Brain pericyte (primary cell): ENCODE data around the gene MICOS13.

Experiments used
- DNase-seq: peaks from one replicate; pipeline ENCODE4 v3.0.0-alpha.2; 2012; ENCODE audit warnings: low read depth, low spot score

MICOS13 gene

DNA sequence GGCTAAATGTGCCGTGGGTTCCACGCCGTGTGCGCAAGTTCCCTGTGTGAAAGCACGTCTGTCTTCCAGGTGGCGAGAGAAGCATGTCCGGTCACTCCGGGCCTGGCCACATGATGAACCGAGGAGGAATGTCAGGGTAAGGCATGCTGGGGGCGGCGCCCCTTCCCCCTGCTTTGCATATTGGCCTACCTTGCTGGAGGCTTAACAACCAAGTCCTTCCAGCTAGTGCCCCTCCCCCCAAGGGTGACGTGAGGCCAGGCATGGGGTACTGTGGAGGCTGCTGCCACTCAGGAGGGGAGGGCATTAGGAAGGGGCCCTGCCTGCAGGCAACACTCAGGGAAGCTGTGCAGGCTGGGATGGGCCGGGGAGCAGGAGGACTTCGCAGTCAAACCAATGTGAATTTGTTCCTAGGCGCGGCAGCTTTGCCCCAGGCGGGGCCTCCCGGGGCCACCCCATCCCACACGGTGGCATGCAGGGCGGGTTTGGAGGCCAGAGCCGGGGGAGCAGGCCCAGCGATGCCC is 12.5 kb downstream of the MICOS13 start:
- no peak for DNase-seq

DNA sequence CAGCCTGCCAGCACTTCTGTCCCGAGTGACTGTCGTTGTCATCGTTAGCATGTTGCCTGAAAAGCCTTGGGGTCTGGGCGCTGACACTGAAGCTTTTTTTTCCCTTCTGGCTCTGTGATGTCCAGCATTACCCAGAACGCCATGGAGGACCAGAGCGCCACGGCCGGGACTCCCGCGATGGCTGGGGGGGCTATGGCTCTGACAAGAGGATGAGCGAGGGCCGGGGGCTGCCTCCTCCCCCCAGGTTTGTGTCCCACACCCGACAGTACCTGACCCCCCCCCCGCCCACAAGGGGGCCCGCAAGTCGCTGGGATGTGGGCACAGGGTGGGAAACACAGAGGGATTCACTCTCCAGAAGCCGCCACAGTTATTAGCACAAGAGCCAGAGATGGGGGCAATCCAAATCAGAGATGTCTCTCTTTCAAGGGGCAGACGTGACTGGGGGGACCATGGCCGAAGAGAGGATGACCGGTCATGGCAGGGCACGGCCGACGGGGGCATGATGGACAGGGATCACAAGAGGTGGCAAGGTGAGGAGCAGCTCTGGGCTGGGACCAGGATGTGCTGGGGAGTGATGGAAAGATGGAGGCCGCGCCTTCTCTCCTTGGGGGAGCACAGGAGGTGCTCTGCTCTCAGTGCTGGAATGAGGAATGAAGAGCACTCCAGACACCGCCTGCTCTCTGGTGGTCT is 13.2 kb downstream of the MICOS13 start:
- DNase-seq: no peak

DNA sequence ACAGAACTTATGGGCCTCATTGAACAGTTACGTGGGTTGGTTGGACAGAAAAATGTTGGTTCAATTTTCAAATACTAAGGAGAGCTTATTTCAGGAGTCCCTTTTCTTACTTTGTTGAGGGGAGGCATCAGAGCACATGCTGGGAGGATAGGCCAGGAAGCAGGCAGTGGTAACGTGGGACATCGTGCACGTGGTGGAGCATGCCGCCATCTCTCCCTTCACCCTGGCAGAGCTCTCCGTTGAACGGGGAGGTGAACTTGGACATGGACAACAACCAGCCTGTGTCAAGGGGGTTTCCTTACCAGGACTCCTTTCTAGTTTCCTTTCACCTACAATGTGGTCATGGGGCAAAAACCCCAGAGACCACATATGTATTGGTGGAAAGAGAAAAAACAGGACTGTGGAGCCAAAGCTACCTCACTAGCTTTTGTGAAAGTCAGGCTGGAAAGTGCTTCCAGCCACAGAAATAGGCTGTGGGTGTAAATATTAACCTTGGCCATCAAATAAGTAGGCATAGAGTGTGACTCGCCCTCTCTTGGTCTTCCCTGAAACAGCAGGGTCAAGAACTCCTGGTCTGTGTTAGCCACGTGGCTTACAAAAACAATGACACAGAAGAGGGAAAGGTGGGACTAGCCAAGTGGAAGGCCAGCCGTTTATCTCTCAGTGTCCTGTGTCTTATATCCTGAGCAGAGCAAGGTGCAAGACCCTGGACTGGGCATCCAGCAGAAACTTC is 14.4 kb downstream of the MICOS13 start:
- DNase-seq: no peak

DNA sequence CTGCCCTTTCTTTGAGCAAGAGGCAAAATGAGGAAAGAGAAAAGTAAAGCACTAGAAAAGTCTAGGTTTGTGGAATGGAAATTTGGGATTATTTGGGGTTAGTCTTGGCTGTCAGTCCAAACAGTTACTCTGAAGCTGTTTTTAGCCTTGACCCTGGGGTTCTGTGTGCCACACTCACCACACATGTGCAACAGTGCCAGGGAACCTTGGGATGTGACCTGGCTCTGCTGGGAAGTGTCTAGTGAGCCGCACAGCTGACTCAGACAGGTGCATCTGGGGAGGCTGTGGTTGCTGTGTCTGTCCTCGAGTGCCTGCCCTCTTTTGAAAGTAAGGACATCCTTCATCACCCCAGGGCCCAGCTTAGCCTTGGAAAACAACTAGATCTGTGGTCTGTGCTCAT is 15.8 kb downstream of the MICOS13 start:
- DNase-seq: no peak

DNA sequence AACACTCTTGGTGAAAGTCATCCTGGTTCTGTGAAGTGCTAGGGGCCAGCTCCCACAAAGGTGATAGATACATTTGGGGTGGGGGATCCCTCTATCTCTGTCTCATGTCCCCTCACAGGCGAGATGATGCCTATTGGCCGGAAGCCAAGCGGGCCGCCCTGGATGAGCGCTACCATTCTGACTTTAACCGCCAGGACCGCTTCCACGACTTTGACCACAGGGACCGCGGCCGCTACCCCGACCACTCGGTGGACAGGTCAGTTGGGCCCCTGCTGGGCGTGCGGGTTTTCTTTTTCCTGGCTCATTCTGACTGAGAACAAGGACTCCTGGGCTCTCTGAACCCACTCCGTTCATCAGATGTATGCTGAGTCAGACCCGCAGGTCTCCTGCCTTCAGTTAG is 16.4 kb downstream of the MICOS13 start:
- no peak for DNase-seq

- DNase-seq: no peak
These were observed 18.8 kb downstream of the MICOS13 start for GRCh38 chr19:5661483-5661882.

- DNase-seq: no peak
These were observed 24.9 kb downstream of the MICOS13 start for GRCh38 chr19:5655412-5655811.

DNA sequence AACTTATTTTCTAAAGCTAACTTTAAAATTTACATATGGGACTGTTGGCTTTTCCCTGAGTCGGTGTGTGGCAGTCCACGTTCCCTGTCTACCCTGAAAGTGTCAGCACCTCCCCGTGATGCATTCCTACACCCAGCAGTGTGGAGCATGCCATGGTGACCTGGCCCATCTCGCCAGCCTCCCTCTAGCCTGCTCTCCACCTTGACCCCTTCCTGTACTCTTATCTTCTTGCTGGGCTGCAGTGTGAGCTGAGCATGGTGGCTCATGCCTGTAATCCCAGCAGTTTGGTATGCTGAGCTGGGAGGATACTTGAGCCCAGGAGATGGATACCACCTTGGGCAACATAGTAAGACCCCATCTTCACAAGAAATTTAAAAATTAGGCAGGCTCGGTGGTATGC is 25.4 kb downstream of the MICOS13 start:
- DNase-seq: no peak

GRCh38 chr19:5652261-5652660 is 28.1 kb downstream of the MICOS13 start:
- DNase-seq: no peak

DNA sequence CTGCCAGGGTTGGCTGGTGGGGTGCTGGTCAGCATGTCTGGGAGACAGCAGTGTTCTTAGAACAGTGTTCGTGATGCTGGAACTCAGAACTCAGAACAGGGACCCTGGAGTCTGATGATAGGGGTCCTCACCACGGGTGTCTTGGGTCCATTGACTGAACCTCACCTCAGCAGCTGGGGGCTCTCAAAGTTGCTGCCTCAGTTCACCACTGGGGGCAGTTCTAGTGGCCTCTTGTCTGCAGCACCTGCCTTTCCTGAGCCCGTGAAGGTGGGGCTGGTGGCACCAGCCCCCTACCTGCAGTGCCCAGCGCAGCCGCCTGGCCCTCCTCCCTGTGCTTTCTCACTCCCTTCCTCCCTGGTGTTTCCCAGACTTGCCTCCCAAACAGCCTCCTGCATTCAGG is 29.0 kb downstream of the MICOS13 start:
- no peak for DNase-seq

DNA sequence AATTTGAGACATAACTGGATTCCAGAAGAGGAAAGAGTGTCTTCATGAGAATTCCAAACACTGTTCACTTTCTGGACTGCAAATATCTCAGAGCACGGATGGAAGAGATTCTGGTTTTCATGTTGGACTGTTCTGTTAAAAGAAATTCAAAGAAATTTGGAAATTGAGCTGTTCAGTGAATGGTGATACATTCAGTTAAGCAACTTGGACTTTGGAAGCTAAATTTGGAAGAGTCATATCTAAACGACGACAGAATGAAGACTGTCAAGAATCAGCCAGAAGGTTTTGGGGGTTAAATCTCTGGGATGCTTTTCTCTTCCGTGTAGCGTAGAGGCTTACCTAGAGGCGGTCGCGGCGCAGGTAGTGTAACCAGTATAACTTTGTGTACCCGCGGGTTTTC is 31.9 kb downstream of the MICOS13 start:
- no peak for DNase-seq

DNA sequence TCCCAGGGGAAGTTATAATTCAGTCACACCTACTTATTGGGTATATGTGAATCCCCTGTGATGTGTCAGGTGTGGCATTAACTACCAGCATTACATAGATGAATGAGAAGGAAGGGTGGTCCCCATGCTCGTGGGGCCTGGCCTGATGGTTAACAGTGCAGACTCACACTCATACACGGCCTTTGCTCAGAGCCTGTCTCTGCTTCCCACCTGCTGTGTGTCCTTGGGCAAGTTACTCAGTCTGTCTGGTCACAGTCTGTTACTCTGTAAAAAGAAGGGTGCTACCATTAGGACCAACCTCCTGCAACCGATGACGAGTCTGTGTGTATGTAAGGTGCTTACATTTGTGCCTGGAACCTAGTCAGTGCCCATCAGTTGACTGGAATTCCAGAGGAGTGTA is 33.6 kb downstream of the MICOS13 start:
- no peak for DNase-seq

- DNase-seq: no peak
These were observed 34.9 kb downstream of the MICOS13 start for GRCh38 chr19:5645409-5645808.

DNA sequence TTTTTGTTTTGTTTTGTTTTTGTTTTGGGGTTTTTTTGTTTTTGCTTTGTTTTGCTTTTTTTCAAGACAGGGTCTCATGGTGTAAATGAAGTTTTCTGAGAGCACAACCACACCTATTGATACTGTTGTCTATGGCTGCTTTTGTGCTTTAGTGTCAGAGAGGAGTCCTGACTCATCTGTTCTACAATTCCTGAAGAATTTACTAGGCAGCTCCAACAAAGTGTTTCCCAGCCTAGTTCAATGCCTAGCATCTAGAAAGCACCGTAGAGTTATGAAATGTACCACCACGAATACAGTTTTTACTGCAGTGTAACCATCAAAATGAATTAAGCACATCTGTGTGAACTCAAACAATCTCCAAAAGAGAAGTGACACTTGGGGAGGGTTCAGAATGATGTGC is 36.3 kb downstream of the MICOS13 start:
- no peak for DNase-seq

GRCh38 chr19:5643060-5643459 is 37.3 kb downstream of the MICOS13 start:
- no peak for DNase-seq

- DNase-seq: no peak
These were observed 38.1 kb downstream of the MICOS13 start for GRCh38 chr19:5642204-5642603.

DNA sequence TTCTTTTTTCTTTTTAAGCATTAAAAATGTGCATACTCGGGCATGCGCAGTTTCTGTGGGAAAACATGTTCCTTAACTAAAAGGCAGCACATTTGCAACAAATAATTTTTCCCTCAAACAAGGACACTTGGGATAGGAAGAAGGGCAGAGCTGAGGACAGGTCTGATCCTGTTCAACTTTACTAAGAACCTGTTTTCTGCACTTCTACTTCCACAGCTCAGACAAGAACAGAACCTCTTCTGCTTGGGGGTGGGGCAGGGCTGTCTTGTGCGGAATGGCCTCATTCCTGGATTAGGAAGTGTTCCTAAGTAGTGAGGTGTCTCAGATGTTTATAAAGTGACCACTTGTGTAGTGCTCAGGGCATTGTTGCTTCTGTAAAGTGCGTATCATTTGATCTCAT is 39.1 kb downstream of the MICOS13 start:
- no peak for DNase-seq

DNA sequence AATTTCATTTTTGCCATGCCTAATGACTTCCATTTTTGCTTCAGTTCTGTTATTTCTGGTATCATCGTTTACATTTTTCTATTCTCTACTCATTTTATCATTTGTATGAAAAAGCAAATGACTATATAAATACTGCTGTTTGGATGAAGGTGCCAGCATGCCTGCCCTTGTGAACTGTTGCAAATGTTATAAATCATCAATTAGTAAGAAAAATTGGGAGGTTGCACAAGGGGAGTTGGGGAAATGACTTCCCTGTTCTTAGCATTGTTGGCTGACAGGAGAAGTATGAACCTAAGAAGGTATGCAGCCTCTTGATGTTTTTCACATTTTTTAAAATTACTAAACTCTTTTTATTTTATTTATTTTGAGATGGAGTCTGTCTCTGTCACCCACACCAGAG is 42.3 kb downstream of the MICOS13 start:
- no peak for DNase-seq

DNA sequence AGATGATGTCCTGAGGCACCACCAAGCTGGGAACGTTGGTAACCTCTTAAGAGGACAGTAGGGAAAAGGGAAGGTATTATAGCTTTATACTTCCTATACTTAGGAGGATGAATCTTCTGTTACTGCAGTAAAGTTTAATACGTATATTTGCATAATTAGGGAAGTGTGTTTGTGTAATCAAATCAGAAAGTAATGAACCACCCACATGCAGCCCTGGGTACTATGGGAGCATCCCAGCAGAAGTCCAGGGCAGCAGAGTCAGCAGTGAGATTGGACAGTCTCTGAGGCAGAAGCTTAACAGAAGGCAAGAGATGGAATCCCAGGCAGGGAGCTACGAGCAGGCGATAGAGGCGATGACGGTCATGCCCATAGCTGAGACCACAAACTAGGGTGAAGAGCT is 44.9 kb downstream of the MICOS13 start:
- DNase-seq: no peak

GRCh38 chr19:5632657-5633056 is 47.7 kb downstream of the MICOS13 start:
- no peak for DNase-seq

DNA sequence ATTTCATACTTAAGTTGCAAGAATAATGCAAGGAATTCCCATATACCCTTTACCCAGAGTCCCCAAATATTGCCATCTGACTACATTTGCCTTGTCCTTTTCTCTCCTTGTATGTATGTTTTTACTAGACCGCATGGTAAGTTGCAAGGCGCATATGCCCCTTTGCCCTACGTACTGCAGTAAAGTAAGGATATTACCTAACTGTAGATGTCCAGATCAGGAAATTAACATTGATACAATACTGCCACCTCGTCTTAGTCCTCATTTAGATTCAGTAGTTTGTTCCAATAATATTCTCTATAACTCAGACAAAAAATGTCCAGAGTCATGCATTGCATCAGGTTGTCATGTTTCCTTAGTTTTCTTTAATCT is 48.1 kb downstream of the MICOS13 start:
- no peak for DNase-seq

DNA sequence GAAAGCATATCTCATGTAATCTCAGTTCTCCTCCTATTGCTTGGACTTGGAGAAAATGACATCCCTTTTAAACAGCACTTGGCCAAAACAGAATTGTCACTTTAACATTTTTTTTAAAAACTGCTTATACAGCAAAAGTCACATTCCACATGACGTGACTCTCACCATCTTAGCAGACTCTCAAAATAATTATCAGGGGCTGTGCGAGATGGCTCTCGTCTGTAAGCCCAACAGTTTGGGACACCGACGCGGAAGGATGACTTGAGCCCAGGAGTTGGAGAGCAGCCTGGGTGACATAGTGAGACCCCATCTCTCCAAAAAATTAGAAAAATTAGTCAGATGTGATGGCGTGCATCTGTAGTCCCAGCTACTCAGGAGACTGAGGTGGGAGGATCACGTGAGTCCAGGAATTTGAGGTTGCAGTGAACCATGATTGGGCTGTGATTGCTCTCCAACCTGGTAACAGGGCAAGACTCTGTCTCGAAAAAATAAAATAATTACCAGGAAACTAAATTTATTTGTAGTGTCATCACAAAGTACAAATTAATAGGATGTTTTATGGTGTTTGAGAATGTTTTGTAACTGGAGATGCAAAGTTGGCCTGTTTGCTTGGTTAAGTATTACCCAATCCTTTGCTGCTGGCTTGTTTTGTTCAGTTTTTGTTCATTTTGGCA is 48.6 kb downstream of the MICOS13 start:
- no peak for DNase-seq
